Iris pigment epithelial cell (primary cell): Measurements from ENCODE around the gene ZC3H6.
"Not testable (repeated sequence)": the region's sequence is repeated elsewhere in the genome, so short reads cannot be mapped to it uniquely, and the experiment has no call there.

ENCODE experiments used
- DNase-seq: peaks from one replicate; pipeline ENCODE4 v3.0.0-alpha.2; 2011; ENCODE audit warnings: low read depth

The ZC3H6 gene

GRCh38 chr2:112275887-112276773 lies 733 bp downstream of the ZC3H6 start:
- DNase-seq: peak; percentile 88

- DNase-seq: no peak
Measured at GRCh38 chr2:112276954-112277353, 1.6 kb downstream of the ZC3H6 start.

GRCh38 chr2:112277596-112278220 lies 2.3 kb downstream of the ZC3H6 start:
- no peak for DNase-seq

- not testable (repeated sequence) for DNase-seq
Measured at GRCh38 chr2:112282066-112282465, 6.7 kb downstream of the ZC3H6 start.

- DNase-seq: peak; percentile 55
Measured at GRCh38 chr2:112283535-112283934, 8.1 kb downstream of the ZC3H6 start.

DNA sequence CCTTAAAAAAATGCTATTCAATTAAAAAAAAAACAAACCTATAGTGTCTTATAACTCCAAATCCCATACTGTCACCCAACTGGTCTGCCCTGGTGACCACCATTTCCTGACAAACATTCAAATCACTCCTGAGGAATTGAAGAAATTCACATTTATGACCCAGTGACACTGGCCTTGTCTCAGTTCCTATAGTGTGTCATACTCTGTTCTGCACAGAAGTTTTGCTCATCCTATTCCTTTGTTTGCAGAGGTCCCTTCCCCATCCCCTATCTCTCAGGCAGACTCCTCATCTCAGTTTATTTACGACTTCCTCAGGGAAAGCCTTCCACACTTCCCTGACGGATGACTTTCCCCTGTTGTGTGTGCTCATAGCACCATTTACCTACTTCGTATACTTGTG lies 14.7 kb downstream of the ZC3H6 start:
- DNase-seq: no peak

DNA sequence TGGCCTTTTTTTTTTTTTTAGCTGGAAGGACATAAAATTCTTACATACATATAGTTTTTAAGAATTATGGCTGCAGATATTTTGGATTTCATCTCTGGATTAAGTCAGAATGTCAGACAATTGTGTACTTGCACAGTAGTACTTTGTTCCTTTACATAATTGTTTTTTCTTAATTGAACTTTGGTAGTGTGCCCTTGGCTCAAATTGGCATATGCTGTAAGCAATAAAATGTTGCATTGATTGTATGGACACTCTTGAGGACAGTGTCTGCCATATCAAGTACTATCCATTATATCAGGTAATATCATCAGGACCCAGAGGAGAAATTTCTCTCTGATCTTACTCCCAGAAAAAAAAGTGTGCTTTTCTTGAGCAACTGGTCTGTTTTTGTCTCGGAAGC lies 15.3 kb downstream of the ZC3H6 start:
- DNase-seq: no peak

DNA sequence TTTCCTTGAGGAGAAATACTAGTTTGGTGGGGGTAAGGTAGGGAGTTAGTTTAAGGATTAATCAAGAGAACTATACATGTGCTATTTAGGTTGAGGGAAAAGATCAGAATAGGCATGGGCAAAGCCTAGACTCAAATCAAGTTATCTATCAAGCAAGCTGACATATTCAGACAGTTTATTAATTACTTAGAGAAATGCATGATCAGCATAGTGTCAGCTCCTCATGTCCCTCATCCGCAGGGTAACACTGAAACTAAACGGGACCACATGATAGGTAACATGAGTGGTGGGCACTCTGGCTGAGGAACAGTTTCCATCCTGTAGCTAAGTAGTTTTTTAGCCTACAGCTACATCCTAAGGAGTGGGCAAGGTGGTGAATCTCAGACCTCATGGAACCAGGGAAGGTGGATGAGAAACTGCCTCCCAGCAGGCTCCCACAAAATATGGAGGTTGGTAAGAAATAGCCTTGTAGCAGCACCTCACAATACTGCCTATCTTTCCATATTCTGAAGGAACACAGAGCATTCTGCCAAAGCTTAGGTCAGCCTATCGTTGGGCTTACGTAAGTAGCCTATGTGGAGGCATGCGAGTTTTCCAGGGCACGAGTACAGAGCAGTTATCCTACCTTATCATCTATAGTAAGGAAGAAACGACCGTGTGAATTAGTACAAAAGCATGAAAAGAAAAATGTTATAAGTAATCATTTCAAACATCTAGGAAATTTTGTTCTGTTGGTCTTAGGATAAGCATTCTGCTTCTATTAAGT lies 18.4 kb downstream of the ZC3H6 start:
- no peak for DNase-seq

GRCh38 chr2:112295407-112296078 lies 20.1 kb downstream of the ZC3H6 start:
- no peak for DNase-seq

GRCh38 chr2:112296407-112296806 lies 21.0 kb downstream of the ZC3H6 start:
- no peak for DNase-seq

GRCh38 chr2:112301171-112301584 lies 25.8 kb downstream of the ZC3H6 start:
- DNase-seq: peak; percentile 81

GRCh38 chr2:112301973-112302372 lies 26.6 kb downstream of the ZC3H6 start:
- no peak for DNase-seq

GRCh38 chr2:112304298-112304941 lies 29.0 kb downstream of the ZC3H6 start:
- no peak for DNase-seq

- DNase-seq: peak; percentile 44
Measured at GRCh38 chr2:112305132-112305531, 29.7 kb downstream of the ZC3H6 start.

- no peak for DNase-seq
Measured at GRCh38 chr2:112310906-112311305, 35.5 kb downstream of the ZC3H6 start.

GRCh38 chr2:112311932-112312331 lies 36.5 kb downstream of the ZC3H6 start:
- no peak for DNase-seq

DNA sequence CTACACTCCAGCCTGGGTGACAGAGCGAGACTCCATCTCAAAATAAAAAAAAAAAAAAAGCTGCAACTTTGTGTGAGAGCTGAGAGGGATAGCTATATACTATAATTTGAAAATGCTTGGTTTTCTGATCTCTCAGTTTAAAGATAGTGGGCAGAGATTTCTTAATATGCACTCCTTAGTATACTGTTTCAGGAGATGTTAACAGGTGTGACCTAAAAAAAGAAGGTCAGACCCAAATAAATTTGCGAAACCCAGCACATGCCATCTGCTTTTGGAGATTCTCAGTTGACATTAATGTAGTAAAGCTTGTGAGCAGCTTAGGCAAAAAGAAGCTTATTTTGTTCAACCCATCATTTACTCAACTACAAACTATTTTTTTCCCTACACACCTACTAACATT lies 37.4 kb downstream of the ZC3H6 start:
- no peak for DNase-seq

DNA sequence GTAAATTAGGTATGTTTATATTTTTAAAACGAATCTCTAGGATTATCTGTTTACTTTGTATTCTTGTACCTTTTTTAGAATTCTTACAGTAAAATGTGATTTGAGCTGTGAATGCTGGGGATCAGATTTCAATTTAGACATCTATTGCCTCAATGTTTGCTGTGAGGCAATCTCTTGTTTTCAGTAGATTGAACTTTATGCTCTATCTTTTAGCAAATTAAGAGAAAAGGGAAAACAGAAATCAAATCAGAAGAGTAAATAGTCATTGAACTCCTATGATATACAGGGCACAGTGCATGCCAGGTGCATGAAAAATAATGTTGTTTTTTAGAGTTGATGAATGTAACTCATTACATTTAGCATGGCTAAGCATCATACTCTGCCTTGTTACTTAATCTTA lies 39.5 kb downstream of the ZC3H6 start:
- DNase-seq: peak; percentile 54

DNA sequence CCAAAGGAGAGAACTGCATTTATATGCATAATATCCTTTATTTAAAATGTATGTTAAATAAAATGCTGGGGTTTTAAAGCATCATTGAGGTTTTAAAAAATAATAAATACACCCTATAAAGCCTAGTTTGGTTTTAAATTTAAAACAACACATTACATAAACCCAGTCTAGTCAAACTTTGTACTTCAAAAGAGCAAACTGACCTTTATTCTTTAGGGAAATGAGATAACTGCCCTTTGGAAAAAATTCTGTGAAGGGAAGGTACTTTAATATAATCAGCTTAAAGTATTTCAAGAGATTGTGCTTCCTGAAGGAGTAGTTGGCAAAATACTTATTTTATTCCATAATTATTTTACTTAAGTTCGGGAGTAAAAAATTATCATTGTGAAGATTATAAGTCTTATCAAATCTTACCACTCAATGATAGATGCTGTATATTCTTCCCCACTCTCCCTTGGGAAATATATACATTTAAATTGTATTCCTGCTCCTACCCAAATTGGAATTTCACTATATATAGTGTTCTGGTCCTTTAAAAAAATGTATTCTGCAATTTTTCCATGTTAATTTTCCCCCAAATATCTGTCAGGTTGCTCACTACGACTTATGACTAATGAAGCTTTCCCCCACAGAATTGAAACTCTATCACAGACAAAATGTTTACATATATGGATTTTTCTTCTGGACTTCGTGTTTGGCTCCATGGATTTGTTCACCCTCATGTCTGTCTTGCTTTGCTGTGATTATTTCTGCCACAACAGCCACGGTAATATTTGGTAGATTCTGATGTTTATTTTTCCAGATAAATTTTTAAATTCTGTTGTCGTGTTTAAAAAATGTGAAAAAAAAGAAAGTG lies 42.1 kb downstream of the ZC3H6 start:
- DNase-seq: peak; percentile 63

GRCh38 chr2:112318515-112318914 lies 43.1 kb downstream of the ZC3H6 start:
- no peak for DNase-seq
